H9 (cell line): ENCODE data around the gene MAPK8IP3. TPM values are rescaled to one million over a fixed set of nuclear protein-coding genes. Genes with fewer than 3 reads are reported as not detected.

Source experiments
- DNase-seq: peaks from one replicate; pipeline ENCODE4 v3.0.0-alpha.2; 2017
- H2AFZ ChIP-seq: one replicate; pipeline ENCODE4 v1.6.1; 2013; ENCODE audit warnings: mild to moderate bottlenecking, low read length, control low read depth, moderate library complexity
- H2AK5ac ChIP-seq: 2 replicates; pipeline ENCODE4 v1.6.1; 2013; ENCODE audit warnings: low read length, control low read depth, mixed read lengths; ENCODE audit not compliant: insufficient read length
- H2BK120ac ChIP-seq: one replicate; pipeline ENCODE4 v1.6.1; 2013; ENCODE audit warnings: low read depth, mild to moderate bottlenecking, low read length, control low read depth, inconsistent platforms; ENCODE audit not compliant: poor library complexity, severe bottlenecking
- H2BK12ac ChIP-seq: 2 replicates; pipeline ENCODE4 v1.6.1; 2013; ENCODE audit warnings: low read length, control low read depth, mixed read lengths, low read depth; ENCODE audit not compliant: insufficient read length
- H2BK15ac ChIP-seq: 2 replicates; pipeline ENCODE4 v1.6.1; 2013; ENCODE audit warnings: low read depth, low read length, control low read depth
- H2BK20ac ChIP-seq: one replicate; pipeline ENCODE4 v1.6.1; 2013; ENCODE audit warnings: low read depth, mild to moderate bottlenecking, low read length, control low read depth, inconsistent platforms; ENCODE audit not compliant: poor library complexity, severe bottlenecking
- H2BK5ac ChIP-seq: 2 replicates; pipeline ENCODE4 v1.6.1; 2013; ENCODE audit warnings: low read length, control low read depth, mixed read lengths; ENCODE audit not compliant: insufficient read length
- H3K14ac ChIP-seq: 2 replicates; pipeline ENCODE4 v1.6.1; 2013; ENCODE audit warnings: low read length, control low read depth; ENCODE audit not compliant: insufficient read depth
- H3K18ac ChIP-seq: 2 replicates; pipeline ENCODE4 v1.6.1; 2013; ENCODE audit warnings: low read depth, mild to moderate bottlenecking, mixed read lengths, low read length, control low read depth; ENCODE audit not compliant: insufficient read length
- H3K23ac ChIP-seq: 2 replicates; pipeline ENCODE4 v1.6.1; 2013; ENCODE audit warnings: low read length, control low read depth, mixed read lengths, low read depth; ENCODE audit not compliant: insufficient read length
- H3K23me2 ChIP-seq: 2 replicates; pipeline ENCODE4 v1.6.1; 2013; ENCODE audit warnings: low read depth, mild to moderate bottlenecking, mixed read lengths, low read length, control low read depth; ENCODE audit not compliant: insufficient read length, poor library complexity, severe bottlenecking
- H3K27ac ChIP-seq: 2 replicates; pipeline ENCODE4 v1.5.1; 2013; ENCODE audit warnings: low read length, control low read depth, mixed read lengths, low read depth; ENCODE audit not compliant: insufficient read length
- H3K27me3 ChIP-seq: 2 replicates; pipeline ENCODE4 v1.6.1; 2013; ENCODE audit warnings: low read length, control low read depth, inconsistent platforms; ENCODE audit not compliant: insufficient read depth
- H3K4ac ChIP-seq: 2 replicates; pipeline ENCODE4 v1.6.1; 2013; ENCODE audit warnings: low read depth, mild to moderate bottlenecking, control low read depth, inconsistent platforms, low read length, moderate library complexity
- H3K4me1 ChIP-seq: 2 replicates; pipeline ENCODE4 v1.6.1; 2013; ENCODE audit warnings: low read length, control low read depth, inconsistent platforms; ENCODE audit not compliant: insufficient read depth
- H3K4me2 ChIP-seq: 2 replicates; pipeline ENCODE4 v1.6.1; 2013; ENCODE audit warnings: low read length, control low read depth, mixed read lengths; ENCODE audit not compliant: insufficient read length, insufficient read depth
- H3K56ac ChIP-seq: 2 replicates; pipeline ENCODE4 v1.6.1; 2013; ENCODE audit warnings: low read depth, mild to moderate bottlenecking, mixed read lengths, low read length, control low read depth; ENCODE audit not compliant: insufficient read length
- H3K79me1 ChIP-seq: 2 replicates; pipeline ENCODE4 v1.6.1; 2013; ENCODE audit warnings: low read depth, mild to moderate bottlenecking, moderate library complexity, low read length, control low read depth, inconsistent platforms; ENCODE audit not compliant: insufficient read depth, poor library complexity, severe bottlenecking
- H3K79me2 ChIP-seq: 2 replicates; pipeline ENCODE4 v1.6.1; 2013; ENCODE audit warnings: low read length, control low read depth, inconsistent platforms; ENCODE audit not compliant: insufficient read depth
- H3K9ac ChIP-seq: 2 replicates; pipeline ENCODE4 v1.6.1; 2013; ENCODE audit warnings: low read length, control low read depth, mixed read lengths; ENCODE audit not compliant: insufficient read length; ENCODE audit errors: extremely low read depth
- H3K9me3 ChIP-seq: one replicate; pipeline ENCODE4 v1.6.1; 2013; ENCODE audit warnings: low read depth, low read length, inconsistent platforms; ENCODE audit not compliant: control insufficient read depth
- H3T11ph ChIP-seq: one replicate; pipeline ENCODE4 v1.6.1; 2013; ENCODE audit warnings: mild to moderate bottlenecking, low read length, control low read depth, inconsistent platforms
- H4K20me1 ChIP-seq: one replicate; pipeline ENCODE4 v1.6.1; 2013; ENCODE audit not compliant: control insufficient read depth, insufficient read length, insufficient read depth
- H4K5ac ChIP-seq: 2 replicates; pipeline ENCODE4 v1.6.1; 2013; ENCODE audit warnings: low read depth, mild to moderate bottlenecking, mixed read lengths, low read length, control low read depth; ENCODE audit not compliant: insufficient read length
- H4K8ac ChIP-seq: replicated peaks from 2 replicates; pipeline ENCODE4 v1.6.1; 2013; ENCODE audit warnings: low read length, control low read depth, mixed read lengths, low read depth; ENCODE audit not compliant: insufficient read length
- H4K91ac ChIP-seq: 2 replicates; pipeline ENCODE4 v1.6.1; 2013; ENCODE audit warnings: low read depth, mild to moderate bottlenecking, moderate library complexity, mixed read lengths, low read length, control low read depth; ENCODE audit not compliant: insufficient read length
- H3K27ac Mint-ChIP-seq, 3 experiments: 2 replicates in 2 of 3; 3 replicates in 1 of 3; pipeline ENCODE4 v1.8.0; 2020 to 2021; ENCODE audit warnings: mixed read lengths in 3 of 3, mild to moderate bottlenecking in 1 of 3, moderate library complexity in 1 of 3
- H3K27me3 Mint-ChIP-seq: 2 replicates; pipeline ENCODE4 v1.8.0; 2021; ENCODE audit warnings: low read depth, mild to moderate bottlenecking, moderate library complexity, mixed read lengths
- H3K36me3 Mint-ChIP-seq, 3 experiments: 2 replicates in 2 of 3; 3 replicates in 1 of 3; pipeline ENCODE4 v1.8.0; 2020 to 2021; ENCODE audit warnings: low read depth in 3 of 3, mixed read lengths in 3 of 3; ENCODE audit not compliant: insufficient read depth in 1 of 3
- H3K4me1 Mint-ChIP-seq, 2 experiments: 2 replicates each; pipeline ENCODE4 v1.8.0; 2020; ENCODE audit warnings: mixed read lengths in 2 of 2
- H3K4me3 Mint-ChIP-seq, 2 experiments: 2 replicates in 1 of 2; 3 replicates in 1 of 2; pipeline ENCODE4 v1.8.0; 2020 to 2021; ENCODE audit warnings: mild to moderate bottlenecking in 2 of 2, mixed read lengths in 2 of 2, moderate library complexity in 1 of 2
- H3K9me3 Mint-ChIP-seq, 2 experiments: 2 replicates in 1 of 2; 3 replicates in 1 of 2; pipeline ENCODE4 v1.8.0; 2020; ENCODE audit warnings: mild to moderate bottlenecking in 2 of 2, mixed read lengths in 2 of 2, moderate library complexity in 1 of 2
- CTCF ChIP-seq: fragments of 200-600 bp; sonication (generic); conservative IDR thresholded peaks from 3 replicates; pipeline ENCODE4 v1.8.0; 2021; ENCODE audit warnings: antibody characterized with exemption, mild to moderate bottlenecking
- WGBS: extraction: QIAGEN DNeasy Blood & Tissue Kit; methylation state at CpG from one replicate; pipeline ENCODE4 v1.1.7; 2013; ENCODE audit warnings: missing lambda C conversion rate, low lambda C conversion rate, mixed read lengths; ENCODE audit not compliant: insufficient read length; ENCODE audit errors: extremely low coverage; 5-methylcytosine and 5-hydroxymethylcytosine counted together
- total RNA-seq: library from RNA; stranded (reverse); gene quantifications from 2 replicates; pipeline ENCODE4 v1.2.1, GENCODE V29; 2021

MAPK8IP3 gene
- total RNA-seq, 1 experiment from 2014 or later, result 51.3 TPM

- Mint-ChIP-seq H3K4me3 (no peak overlapping the region), H3K9me3 (no peaks in the 10 kb centered on the region), H3K27me3 (no peaks in the 10 kb centered on the region), H3K27ac (peak overlapping the region in 1 of 3 experiments; percentile 24; a peak in 3 of 7 replicates), H3K36me3 (peaks cover 2 to 19% (median 16%) of the 10 kb centered on the region in 3 experiments; a peak in 6 of 7 replicates), H3K4me1 (peaks cover 0 to 4% of the 10 kb centered on the region in 2 experiments; a peak in 3 of 4 replicates)
- Histone ChIP-seq H2BK15ac (no peak overlapping the region), H2BK120ac (no peak overlapping the region), H4K8ac (peak overlapping the region; percentile 2), H3T11ph (no peak overlapping the region), H4K20me1 (no peaks in the 10 kb centered on the region), H3K9me3 (no peaks in the 10 kb centered on the region), H3K79me1 (no peaks in the 10 kb centered on the region), H2BK20ac (no peak overlapping the region), H3K14ac (no peak overlapping the region), H3K27me3 (no peaks in the 10 kb centered on the region), H3K23ac (no peak overlapping the region), H3K4me2 (no peak overlapping the region), H2AFZ (no peak overlapping the region), H3K56ac (no peak overlapping the region), H3K9ac (no peak overlapping the region), H4K91ac (no peak overlapping the region), H2BK5ac (no peak overlapping the region), H4K5ac (no peak overlapping the region), H3K27ac (no peak overlapping the region), H3K4ac (no peak overlapping the region), H3K4me1 (no peaks in the 10 kb centered on the region), H3K18ac (no peak overlapping the region), H2BK12ac (no peak overlapping the region), H2AK5ac (no peak overlapping the region), H3K79me2 (no peaks in the 10 kb centered on the region), H3K23me2 (no peaks in the 10 kb centered on the region)
- no peak for DNase-seq
- no peak for TF ChIP-seq CTCF
- no CpG with 5 or more reads among the region's 32 CpGs for WGBS
These were observed 20.9 kb downstream of the MAPK8IP3 start for GRCh38 chr16:1726661-1727502.
